Adrenal gland (tissue), 19 donors: ENCODE measurements around the gene CACNA1B. TPM values are rescaled to one million over a fixed set of nuclear protein-coding genes. Genes with fewer than 3 reads are reported as not detected.
"Not testable (repeated sequence)": the region's sequence is repeated elsewhere in the genome, so short reads cannot be mapped to it uniquely, and the experiment has no call there.

ENCODE experiments used
- DNase-seq, 7 donors: peaks; one replicate each; pipeline ENCODE4 v3.0.0-alpha.2; 2019 to 2020
- H3K27ac ChIP-seq, 5 donors: fragments of 200-600 bp; sonication (generic) in 4 of 5; 1 replicate in 3 of 5; 2 replicates in 2 of 5; pipeline versions ENCODE4 v1.5.1 to v1.8.0; 2016 to 2020; ENCODE audit warnings: mild to moderate bottlenecking in 1 of 5
- H3K27me3 ChIP-seq: fragments of 200-600 bp; 2 replicates; pipeline ENCODE4 v1.8.0; 2021
- H3K36me3 ChIP-seq, 2 donors: fragments of 200-600 bp; replicated peaks in 1 of 2; 1 replicate in 1 of 2; 2 replicates in 1 of 2; pipeline versions ENCODE4 v1.5.1 to v1.8.0; 2018 to 2022
- H3K4me1 ChIP-seq, 2 donors: fragments of 200-600 bp; replicated peaks in 1 of 2; 1 replicate in 1 of 2; 2 replicates in 1 of 2; pipeline versions ENCODE4 v1.5.1 to v1.8.0; 2018 to 2021
- H3K4me3 ChIP-seq, 4 donors: fragments of 200-600 bp; sonication (generic) in 3 of 4; one replicate each; pipeline ENCODE4 v1.5.1; 2016 to 2018
- H3K9me3 ChIP-seq, 3 donors: fragments of 200-600 bp; sonication (generic) in 1 of 3; replicated peaks in 1 of 3; 1 replicate in 2 of 3; 2 replicates in 1 of 3; pipeline versions ENCODE4 v1.5.1 to v1.8.0; 2016 to 2021
- POLR2A ChIP-seq, 2 donors: fragments of 450-650 bp; IDR thresholded peaks; one replicate each; pipeline ENCODE4 v1.6.1; 2017; ENCODE audit warnings: antibody characterized with exemption in 2 of 2, mild to moderate bottlenecking in 2 of 2, moderate library complexity in 1 of 2
- WGBS, 4 donors: extraction: QIAGEN DNeasy Blood & Tissue Kit in 2 of 4; methylation state at CpG; one replicate each; pipeline versions ENCODE4 v1.1.5 to v1.1.7; 2013 to 2017; 5-methylcytosine and 5-hydroxymethylcytosine counted together
- intact Hi-C, 2 donors: fragments of 100-400 bp; cut with DNase I; formaldehyde crosslinking; loops; one replicate each; pipeline versions ENCODE4 v1.14.1 to v1.15.0; 2022 to 2023
- long read RNA-seq, 10 donors: library from polyadenylated mRNA in 3 of 10; unstranded in 2 of 10; stranded (forward) in 1 of 10; transcript quantifications; one replicate each; pipeline ENCODE4 v2.0.0 and lab custom pipeline, GENCODE V29; 2021 to 2026
- polyA plus RNA-seq, 3 donors: library from polyadenylated mRNA; stranded (reverse); fragments of 200-250 nt in 2 of 3; fragments of 350-450 nt in 1 of 3; fragmentation: Illumina TruSeq in 1 of 3; extraction: RNeasy Lipid Tissue Mini Kit (QIAGEN cat#74804) in 1 of 3; gene quantifications; one replicate each; pipeline ENCODE4 v1.2.3, GENCODE V29; 2013 to 2014
- total RNA-seq, 9 donors: library from RNA; depleted of rRNA in 4 of 9; stranded (reverse); fragments of >200 nt in 4 of 9; fragments of 120-200 nt in 1 of 9; fragmentation: NEBNext Ultra II Directional in 1 of 9; extraction: Animal tissue kit (Norgen Biotek cat#: 25700) in 1 of 9; gene quantifications; one replicate each; pipeline versions ENCODE4 v1.1.0 to v1.2.4, GENCODE V29; 2013 to 2023
- TF ChIP-seq, protein P1 (sequence below), 6 experiments: fragments of 450-650 bp in 4 of 6; fragments of 200-600 bp in 2 of 6; sonication (generic) in 1 of 6; IDR thresholded peaks; 1 replicate in 5 of 6; 2 replicates in 1 of 6; pipeline versions ENCODE4 v1.5.1 to v1.8.0; 2016 to 2021; ENCODE audit warnings: antibody characterized with exemption in 6 of 6, mild to moderate bottlenecking in 2 of 6, moderate library complexity in 1 of 6
- donor health status: healthy with polysubstance abuse.
- donor health status: Bipolar disorder and iron deficiency.
- donor health status: DM: yes; HTN: yes; CAD: no.
- donor health status: DM: no; HTN: no; CAD: no.
- donor health status: DM: no; HTN: no; CAD: no.
- donor health status: DM: yes; HTN: yes; CAD: no.

The CACNA1B gene
- total RNA-seq = 1 to 10 TPM in 3 of 9 donors, under 1 TPM in 5, not detected in 1; 0.04 to 3.8 (median 0.40) TPM
- 1 to 10 TPM; 1.1 to 4.9 (median 1.7) TPM for polyA plus RNA-seq
- long read RNA-seq, donor 1 = 0 reads
- long read RNA-seq, donor 2 = 0 reads
- long read RNA-seq, donor 3 = 0 reads
- long read RNA-seq, donor 4 = 0 reads
- long read RNA-seq, donor 5 = 0 reads
- long read RNA-seq, donor 6, partial matches to known transcripts = 0 of 1 reads
- long read RNA-seq, donor 6, other reads (novel, unspliced or antisense) = 1 of 1 reads
- long read RNA-seq, donor 7 = 0 reads
- long read RNA-seq, donor 8 = 0 reads
- long read RNA-seq, donor 9 = 0 reads
- long read RNA-seq, donor 10 = 0 reads

DNA sequence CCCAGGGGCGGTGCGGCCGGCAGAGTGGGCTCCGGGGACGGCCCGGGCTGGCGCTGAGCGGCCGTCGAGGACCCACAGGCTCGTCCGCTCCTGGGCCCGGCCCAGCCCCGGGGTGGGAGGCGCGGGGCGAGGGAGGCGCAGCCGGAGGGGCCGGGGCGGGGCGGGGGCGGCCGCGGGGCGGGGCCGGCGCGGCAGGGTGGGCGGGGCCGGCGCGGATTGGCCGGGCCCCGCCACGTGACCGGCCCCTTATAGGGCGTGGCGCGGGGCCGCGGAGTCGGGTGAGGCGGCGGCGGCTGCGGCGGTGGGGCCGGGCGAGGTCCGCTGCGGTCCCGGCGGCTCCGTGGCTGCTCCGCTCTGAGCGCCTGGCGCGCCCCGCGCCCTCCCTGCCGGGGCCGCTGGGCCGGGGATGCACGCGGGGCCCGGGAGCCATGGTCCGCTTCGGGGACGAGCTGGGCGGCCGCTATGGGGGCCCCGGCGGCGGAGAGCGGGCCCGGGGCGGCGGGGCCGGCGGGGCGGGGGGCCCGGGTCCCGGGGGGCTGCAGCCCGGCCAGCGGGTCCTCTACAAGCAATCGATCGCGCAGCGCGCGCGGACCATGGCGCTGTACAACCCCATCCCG, at the start of gene CACNA1B:
CACNA1B (plus strand) TSS at position 277 of the 617 bp plus-strand sequence; CDS start at position 429, 152 bp downstream.
- peak within 1 kb of the TSS in 2 of 4 donors; percentile 17 to 44 for H3K4me3 ChIP-seq
- H3K27ac ChIP-seq, H3K4me1 ChIP-seq, H3K36me3 ChIP-seq, intact Hi-C loops, H3K9me3 ChIP-seq, DNase-seq: not testable (repeated sequence)
- H3K27me3 ChIP-seq = peaks cover 28% of the 10 kb centered on the region
- 1 to 4% methylated on average over 40 to 88 of the region's 95 CpGs; no CpG with 5 or more reads in 2 of the 4 donors for WGBS, 4 donors
- peak in 1 of 2 donors; percentile 55 for TF ChIP-seq POLR2A (IDR thresholded peaks at IDR 0.05)

DNA sequence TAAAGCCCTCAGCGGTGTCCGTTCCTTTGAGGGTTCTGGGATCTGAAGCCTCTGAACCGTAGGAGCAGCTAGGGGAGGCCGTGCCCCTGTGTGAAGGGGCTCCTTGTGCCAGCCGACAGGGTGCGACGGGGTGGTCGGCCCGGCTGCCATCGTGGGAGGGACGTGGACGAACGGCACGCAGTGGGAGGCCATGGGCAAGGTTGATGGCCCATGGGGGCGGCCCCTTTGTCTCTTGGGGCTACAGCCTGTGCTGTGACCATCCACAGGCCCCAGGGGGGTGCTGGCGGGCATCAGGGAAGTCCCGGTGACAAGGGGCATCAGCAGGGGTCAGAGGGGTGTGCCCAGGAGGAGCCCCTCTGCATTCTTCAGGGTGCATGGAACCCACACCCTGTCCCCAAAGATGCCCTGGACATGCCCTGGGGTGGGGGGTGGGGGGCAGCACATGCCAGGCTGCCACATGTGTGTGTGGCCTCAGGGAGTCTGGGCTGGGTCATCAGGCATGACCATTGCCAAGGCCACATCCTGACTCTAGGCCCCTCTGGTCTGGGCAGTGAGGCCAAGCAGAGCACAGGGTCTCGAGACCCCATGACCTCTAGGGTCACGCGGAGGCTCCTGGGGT, 49.6 kb upstream of the CACNA1B start:
- intact Hi-C loops = no loop called here
- 96 to 97% (median 97%) methylated on average over 12 to 20 of the region's 20 CpGs for WGBS, 4 donors
- Histone ChIP-seq H3K9me3 (no peaks in the 10 kb centered on the region), H3K4me1 (no peaks in the 10 kb centered on the region), H3K27ac (no peak overlapping the region), H3K27me3 (no peaks in the 10 kb centered on the region), H3K4me3 (no peak overlapping the region), H3K36me3 (peaks cover 0 to 18% of the 10 kb centered on the region in 2 donors)
- TF ChIP-seq POLR2A (IDR thresholded peaks at IDR 0.05) = no peak
- TF ChIP-seq, protein P1, sequence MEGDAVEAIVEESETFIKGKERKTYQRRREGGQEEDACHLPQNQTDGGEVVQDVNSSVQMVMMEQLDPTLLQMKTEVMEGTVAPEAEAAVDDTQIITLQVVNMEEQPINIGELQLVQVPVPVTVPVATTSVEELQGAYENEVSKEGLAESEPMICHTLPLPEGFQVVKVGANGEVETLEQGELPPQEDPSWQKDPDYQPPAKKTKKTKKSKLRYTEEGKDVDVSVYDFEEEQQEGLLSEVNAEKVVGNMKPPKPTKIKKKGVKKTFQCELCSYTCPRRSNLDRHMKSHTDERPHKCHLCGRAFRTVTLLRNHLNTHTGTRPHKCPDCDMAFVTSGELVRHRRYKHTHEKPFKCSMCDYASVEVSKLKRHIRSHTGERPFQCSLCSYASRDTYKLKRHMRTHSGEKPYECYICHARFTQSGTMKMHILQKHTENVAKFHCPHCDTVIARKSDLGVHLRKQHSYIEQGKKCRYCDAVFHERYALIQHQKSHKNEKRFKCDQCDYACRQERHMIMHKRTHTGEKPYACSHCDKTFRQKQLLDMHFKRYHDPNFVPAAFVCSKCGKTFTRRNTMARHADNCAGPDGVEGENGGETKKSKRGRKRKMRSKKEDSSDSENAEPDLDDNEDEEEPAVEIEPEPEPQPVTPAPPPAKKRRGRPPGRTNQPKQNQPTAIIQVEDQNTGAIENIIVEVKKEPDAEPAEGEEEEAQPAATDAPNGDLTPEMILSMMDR (IDR thresholded peaks at IDR 0.05) = no peak
- DNase-seq = no peak

DNA sequence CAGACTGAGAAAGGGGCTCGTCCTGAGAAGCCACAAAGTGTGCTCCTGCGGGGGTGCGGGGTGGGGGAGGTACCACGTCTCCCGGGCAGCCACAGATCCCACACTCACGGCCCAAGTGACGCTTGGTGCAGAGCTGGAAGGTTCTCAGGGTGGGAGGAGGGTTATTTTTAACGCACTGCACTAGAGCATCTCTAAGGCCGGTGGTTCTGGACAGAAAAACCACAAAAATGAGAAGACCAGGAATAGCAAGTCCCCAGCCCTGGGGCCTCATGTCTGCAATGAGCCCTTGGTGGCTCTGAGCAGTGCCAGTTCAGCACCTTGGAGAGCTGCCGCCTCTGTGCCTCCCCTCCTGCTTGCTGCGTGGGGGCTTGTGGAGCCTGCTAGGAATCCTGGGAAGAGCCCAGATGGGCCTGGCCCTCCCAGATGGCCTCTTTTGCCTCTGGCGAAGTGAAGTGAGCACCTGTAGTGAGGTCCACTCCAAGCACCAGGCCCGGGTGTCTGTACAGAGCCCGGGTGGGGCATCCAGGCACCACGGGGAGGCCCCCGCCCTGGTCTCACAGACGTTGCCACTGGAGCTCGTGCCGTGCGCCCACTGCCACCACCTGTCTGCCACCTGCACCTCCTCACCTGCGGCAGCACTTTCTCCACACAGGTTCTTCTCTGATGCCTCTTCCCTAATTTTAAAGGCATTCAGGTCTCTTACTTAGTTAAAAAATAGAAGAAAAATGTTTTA, 48.9 kb upstream of the CACNA1B start:
- no peak overlapping the region for H3K27ac ChIP-seq
- peak in 1 of 7 donors; percentile 23 for DNase-seq
- TF ChIP-seq POLR2A (IDR thresholded peaks at IDR 0.05) = no peak
- TF ChIP-seq, protein P1 (IDR thresholded peaks at IDR 0.05) = no peak
- no peaks in the 10 kb centered on the region for H3K27me3 ChIP-seq
- peaks cover 0 to 25% of the 10 kb centered on the region in 2 donors for H3K36me3 ChIP-seq
- no peaks in the 10 kb centered on the region for H3K4me1 ChIP-seq
- H3K9me3 ChIP-seq = no peaks in the 10 kb centered on the region
- 86 to 92% (median 87%) methylated on average over 17 to 21 of the region's 21 CpGs for WGBS, 4 donors
- no peak overlapping the region for H3K4me3 ChIP-seq
- intact Hi-C loops = no loop called here

DNA sequence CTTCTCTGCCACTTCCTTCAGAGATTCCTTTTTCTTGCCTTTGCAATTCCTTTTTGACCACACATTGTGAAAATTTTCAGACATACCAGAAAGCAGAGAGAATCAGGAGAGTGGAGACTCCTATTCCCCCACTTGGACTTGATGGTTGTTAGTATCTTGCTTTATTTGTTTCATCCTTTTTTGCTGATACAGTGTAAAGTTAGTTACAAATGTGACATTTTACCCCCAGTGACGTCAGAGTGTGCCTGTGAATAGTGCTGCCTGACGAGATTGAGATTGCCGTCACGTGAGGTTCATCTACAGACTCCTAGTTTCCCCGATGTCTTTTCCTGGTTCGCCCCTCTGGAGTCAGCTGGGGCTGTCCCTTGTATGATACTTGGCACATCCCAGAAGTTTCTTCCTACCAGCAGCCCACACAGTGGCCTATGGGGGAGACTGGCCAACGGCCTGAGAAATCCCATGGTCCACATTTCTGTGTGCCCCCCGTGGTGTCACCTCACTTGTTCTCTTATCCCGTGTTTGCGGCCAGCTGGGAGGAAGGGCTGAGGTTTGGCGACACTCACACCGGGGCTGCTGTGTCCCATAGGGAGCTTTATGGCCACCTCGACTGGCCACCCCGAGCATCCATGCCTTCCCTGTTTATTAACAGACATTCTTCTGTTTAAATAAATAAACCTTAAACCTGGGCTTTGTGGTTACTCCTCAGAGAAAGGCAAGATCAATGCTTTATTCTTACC, 48.2 kb upstream of the CACNA1B start:
- Histone ChIP-seq H3K9me3 (no peaks in the 10 kb centered on the region), H3K27me3 (no peaks in the 10 kb centered on the region), H3K4me3 (no peak overlapping the region), H3K36me3 (peaks cover 0 to 32% of the 10 kb centered on the region in 2 donors), H3K4me1 (no peaks in the 10 kb centered on the region), H3K27ac (no peak overlapping the region)
- TF ChIP-seq, protein P1 (IDR thresholded peaks at IDR 0.05) = no peak
- no peak for TF ChIP-seq POLR2A (IDR thresholded peaks at IDR 0.05)
- no peak for DNase-seq
- 93 to 96% (median 94%) methylated on average over 14 of the region's 14 CpGs for whole genome bisulfite sequencing, 4 donors
- intact Hi-C loops = no loop called here
